ENCODE measurements around the gene ID4.

GRCh38 chr6:19796452-19796851 is 40.7 kb upstream of the ID4 start:
- TF ChIP-seq CTCF (IDR thresholded peaks at IDR 0.05) (no peak), POLR2A (IDR thresholded peaks at IDR 0.05) (no peak)
